ENCODE results near the gene CCDC184.

Gene CCDC184

DNA sequence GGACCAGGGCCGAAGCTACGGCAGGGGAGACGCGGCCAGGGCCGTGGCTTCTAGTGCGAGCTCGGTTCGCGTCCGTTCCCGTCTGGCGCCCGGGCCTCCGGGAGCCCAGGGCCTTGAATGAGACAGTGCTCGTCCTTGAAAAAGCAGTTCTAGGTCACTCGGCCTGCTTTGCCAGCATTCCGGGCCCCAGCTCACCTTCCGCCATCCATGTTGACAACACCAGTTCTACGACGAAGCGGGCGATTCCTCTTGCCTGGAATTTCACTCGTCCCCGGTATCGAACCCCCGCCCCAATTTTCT, 15.2 kb downstream of the CCDC184 start:
- Histone ChIP-seq H3K4me2 (ENCODE audit: low read length) (peak overlapping the region; percentile 85), H3K36me3 (ENCODE audit: insufficient read depth, low read length) (no peaks in the 10 kb centered on the region; the same call in 1 of the 2 replicates), H3K9ac (ENCODE audit: low read length) (peak overlapping the region; percentile 69), H3K27me3 (ENCODE audit: insufficient read depth, low read length) (no peaks in the 10 kb centered on the region), H2AFZ (ENCODE audit: low read length) (peak overlapping the region; percentile 77), H4K20me1 (ENCODE audit: insufficient read depth, low read length) (no peaks in the 10 kb centered on the region), H3K9me3 (ENCODE audit: low read length) (no peaks in the 10 kb centered on the region), H3K9me2 (ENCODE audit: low read depth, low read length) (no peaks in the 10 kb centered on the region), H3K79me2 (ENCODE audit: insufficient read depth, low read length) (no peaks in the 10 kb centered on the region), H3K4me1 (ENCODE audit: insufficient read depth, low read length, severe bottlenecking) (peaks cover 21% of the 10 kb centered on the region), H3F3A (ENCODE audit: insufficient read depth, low read length) (no peaks in the 10 kb centered on the region), H3K27ac (ENCODE audit: low read depth, low read length, poor library complexity, severe bottlenecking) (no peak overlapping the region), H3K4me3 (ENCODE audit: low read depth, low read length, poor library complexity, severe bottlenecking) (peak overlapping the region; percentile 67)
- TF ChIP-seq, protein P1, sequence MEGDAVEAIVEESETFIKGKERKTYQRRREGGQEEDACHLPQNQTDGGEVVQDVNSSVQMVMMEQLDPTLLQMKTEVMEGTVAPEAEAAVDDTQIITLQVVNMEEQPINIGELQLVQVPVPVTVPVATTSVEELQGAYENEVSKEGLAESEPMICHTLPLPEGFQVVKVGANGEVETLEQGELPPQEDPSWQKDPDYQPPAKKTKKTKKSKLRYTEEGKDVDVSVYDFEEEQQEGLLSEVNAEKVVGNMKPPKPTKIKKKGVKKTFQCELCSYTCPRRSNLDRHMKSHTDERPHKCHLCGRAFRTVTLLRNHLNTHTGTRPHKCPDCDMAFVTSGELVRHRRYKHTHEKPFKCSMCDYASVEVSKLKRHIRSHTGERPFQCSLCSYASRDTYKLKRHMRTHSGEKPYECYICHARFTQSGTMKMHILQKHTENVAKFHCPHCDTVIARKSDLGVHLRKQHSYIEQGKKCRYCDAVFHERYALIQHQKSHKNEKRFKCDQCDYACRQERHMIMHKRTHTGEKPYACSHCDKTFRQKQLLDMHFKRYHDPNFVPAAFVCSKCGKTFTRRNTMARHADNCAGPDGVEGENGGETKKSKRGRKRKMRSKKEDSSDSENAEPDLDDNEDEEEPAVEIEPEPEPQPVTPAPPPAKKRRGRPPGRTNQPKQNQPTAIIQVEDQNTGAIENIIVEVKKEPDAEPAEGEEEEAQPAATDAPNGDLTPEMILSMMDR (IDR thresholded peaks at IDR 0.05; ENCODE audit: low read length): no peak
- TF ChIP-seq EZH2 (IDR thresholded peaks at IDR 0.05; ENCODE audit: borderline replicate concordance, low read length): no peak

DNA sequence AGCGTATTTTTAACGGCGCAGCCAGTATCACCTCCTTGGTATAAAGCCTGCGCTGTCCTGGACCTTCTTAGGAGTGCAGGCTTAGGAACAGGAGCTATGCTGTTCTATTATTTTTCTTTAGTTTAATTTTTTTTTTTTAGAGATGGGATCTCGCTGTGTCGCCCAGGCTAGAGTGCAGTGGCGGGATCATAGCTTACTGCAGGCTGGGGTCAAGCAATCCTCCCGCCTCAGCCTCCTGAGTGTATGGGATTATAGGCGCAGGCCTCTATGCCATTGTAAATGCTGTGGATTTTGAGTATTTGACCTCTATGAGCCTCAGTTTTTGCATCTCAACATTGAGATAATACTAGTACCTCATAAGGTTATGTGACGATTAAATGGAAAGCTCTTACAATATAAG, 15.5 kb downstream of the CCDC184 start:
- no peaks in the 10 kb centered on the region for H3K9me3 ChIP-seq (ENCODE audit: low read length)
- H4K20me1 ChIP-seq (ENCODE audit: insufficient read depth, low read length): no peaks in the 10 kb centered on the region
- H3K4me3 ChIP-seq (ENCODE audit: low read depth, low read length, poor library complexity, severe bottlenecking): peak overlapping the region; percentile 67
- TF ChIP-seq, protein P1 (IDR thresholded peaks at IDR 0.05; ENCODE audit: low read length): no peak
- H3K9me2 ChIP-seq (ENCODE audit: low read depth, low read length): no peaks in the 10 kb centered on the region
- H3K27ac ChIP-seq (ENCODE audit: low read depth, low read length, poor library complexity, severe bottlenecking): no peak overlapping the region
- H2AFZ ChIP-seq (ENCODE audit: low read length): no peak overlapping the region
- no peak overlapping the region for H3K9ac ChIP-seq (ENCODE audit: low read length)
- no peaks in the 10 kb centered on the region for H3K79me2 ChIP-seq (ENCODE audit: insufficient read depth, low read length)
- H3K36me3 ChIP-seq (ENCODE audit: insufficient read depth, low read length): no peaks in the 10 kb centered on the region; the same call in 1 of the 2 replicates
- peak overlapping the region; percentile 85 for H3K4me2 ChIP-seq (ENCODE audit: low read length)
- H3F3A ChIP-seq (ENCODE audit: insufficient read depth, low read length): no peaks in the 10 kb centered on the region
- H3K4me1 ChIP-seq (ENCODE audit: insufficient read depth, low read length, severe bottlenecking): peaks cover 21% of the 10 kb centered on the region
- no peaks in the 10 kb centered on the region for H3K27me3 ChIP-seq (ENCODE audit: insufficient read depth, low read length)

DNA sequence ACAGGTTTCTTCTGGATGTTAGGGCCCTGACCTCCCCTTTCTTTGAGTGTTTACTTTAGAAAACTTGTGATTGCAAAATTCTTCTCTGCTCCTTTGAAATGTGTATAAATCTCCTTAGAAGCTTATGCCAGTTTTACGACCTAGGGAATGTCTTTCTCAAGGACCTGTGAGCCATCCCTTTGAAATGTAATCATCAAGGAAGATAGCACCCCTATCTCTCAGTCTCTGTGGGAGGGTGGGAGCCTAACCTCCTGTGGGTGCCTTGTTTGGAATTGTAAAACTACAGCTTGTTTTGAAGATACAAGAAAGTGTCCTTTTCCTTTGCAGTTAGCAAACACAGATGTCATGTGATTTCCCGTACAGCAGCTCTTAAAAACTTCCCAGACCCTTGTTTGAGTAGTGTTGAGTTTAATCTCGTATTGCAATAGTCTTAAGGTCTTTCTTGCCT, 16.4 kb downstream of the CCDC184 start:
- no peak overlapping the region for H2AFZ ChIP-seq (ENCODE audit: low read length)
- H3K4me1 ChIP-seq (ENCODE audit: insufficient read depth, low read length, severe bottlenecking): peaks cover 21% of the 10 kb centered on the region
- H3K36me3 ChIP-seq (ENCODE audit: insufficient read depth, low read length): no peaks in the 10 kb centered on the region; the same call in 1 of the 2 replicates
- TF ChIP-seq, protein P1 (IDR thresholded peaks at IDR 0.05; ENCODE audit: low read length): no peak
- no peaks in the 10 kb centered on the region for H3F3A ChIP-seq (ENCODE audit: insufficient read depth, low read length)
- H3K79me2 ChIP-seq (ENCODE audit: insufficient read depth, low read length): no peaks in the 10 kb centered on the region
- no peak overlapping the region for H3K9ac ChIP-seq (ENCODE audit: low read length)
- H3K27me3 ChIP-seq (ENCODE audit: insufficient read depth, low read length): no peaks in the 10 kb centered on the region
- H3K4me3 ChIP-seq (ENCODE audit: low read depth, low read length, poor library complexity, severe bottlenecking): no peak overlapping the region
- no peak overlapping the region for H3K27ac ChIP-seq (ENCODE audit: low read depth, low read length, poor library complexity, severe bottlenecking)
- no peaks in the 10 kb centered on the region for H3K9me3 ChIP-seq (ENCODE audit: low read length)
- no peak overlapping the region for H3K4me2 ChIP-seq (ENCODE audit: low read length)
- no peaks in the 10 kb centered on the region for H4K20me1 ChIP-seq (ENCODE audit: insufficient read depth, low read length)
- H3K9me2 ChIP-seq (ENCODE audit: low read depth, low read length): no peaks in the 10 kb centered on the region
